HEK293 (cell line): ENCODE data around the gene LPO.
A peak's percentile ranks its signal among the peaks of the same experiment; 100 is the strongest.

Experiments used
- CTCF ChIA-PET: fragments of 350-600 bp; formaldehyde crosslinking; extraction: SDS; loops from one replicate; lab custom pipeline; 2021; ENCODE audit warnings: antibody characterized with exemption; lab: Yijun Ruan, JAX
- POLR2A ChIA-PET: fragments of 300-600 bp; formaldehyde crosslinking; extraction: SDS; loops from one replicate; lab custom pipeline; 2020; ENCODE audit warnings: antibody characterized with exemption, inconsistent platforms; lab: Yijun Ruan, JAX
- H3K27ac ChIP-seq: fragments of 200-500 bp; sonication (Bioruptor generic); 2 replicates; pipeline ENCODE4 v1.5.1; 2014; ENCODE audit warnings: low read depth, low read length, control low read depth, inconsistent platforms; ENCODE audit errors: extremely low read depth
- H3K36me3 ChIP-seq, 2 experiments: fragments of 200-500 bp in 1 of 2; sonication (Bioruptor generic) in 1 of 2; 1 replicate in 1 of 2; 2 replicates in 1 of 2; pipeline ENCODE4 v1.5.1; 2014 to 2017; ENCODE audit warnings: inconsistent platforms in 2 of 2, low read length in 2 of 2; ENCODE audit not compliant: control insufficient read depth in 2 of 2, insufficient read depth in 1 of 2
- H3K4me1 ChIP-seq: fragments of 200-500 bp; sonication (Bioruptor generic); 2 replicates; pipeline ENCODE4 v1.5.1; 2014; ENCODE audit warnings: mild to moderate bottlenecking, low read length, inconsistent platforms; ENCODE audit not compliant: control insufficient read depth, insufficient read depth
- H3K4me3 ChIP-seq: 2 replicates; pipeline ENCODE4 v1.5.1; 2011; ENCODE audit warnings: low read depth, mild to moderate bottlenecking, control low read depth, low read length, moderate library complexity
- H3K9me3 ChIP-seq: fragments of 200-500 bp; sonication (Bioruptor generic); 2 replicates; pipeline ENCODE4 v1.5.1; 2014; ENCODE audit warnings: low read depth, low read length, inconsistent platforms; ENCODE audit not compliant: control insufficient read depth, insufficient read depth
- HIC1 ChIP-seq: fragments of 450-650 bp; formaldehyde crosslinking; IDR thresholded peaks from 2 replicates; pipeline ENCODE4 v1.5.1; 2016; ENCODE audit warnings: missing biosample characterization, missing genetic modification characterization
- KLF9 ChIP-seq: fragments of 450-650 bp; formaldehyde crosslinking; IDR thresholded peaks from 2 replicates; pipeline ENCODE4 v1.5.1; 2016; ENCODE audit warnings: missing biosample characterization, missing genetic modification characterization, low read depth
- OVOL3 ChIP-seq: fragments of 450-650 bp; formaldehyde crosslinking; IDR thresholded peaks from 2 replicates; pipeline ENCODE4 v1.5.1; 2016; ENCODE audit warnings: missing biosample characterization, missing genetic modification characterization
- PBX3 ChIP-seq: sonication (generic); formaldehyde crosslinking; IDR thresholded peaks from 2 replicates; pipeline ENCODE4 v1.8.1; 2022; ENCODE audit warnings: mild to moderate bottlenecking, moderate library complexity, missing genetic modification reagents
- SCRT1 ChIP-seq: fragments of 450-650 bp; formaldehyde crosslinking; IDR thresholded peaks from 2 replicates; pipeline ENCODE4 v1.5.1; 2016; ENCODE audit warnings: missing biosample characterization, missing genetic modification characterization, borderline replicate concordance
- ZBTB17 ChIP-seq: fragments of 450-650 bp; formaldehyde crosslinking; IDR thresholded peaks from 2 replicates; pipeline ENCODE4 v1.5.1; 2016; ENCODE audit warnings: missing biosample characterization, missing genetic modification characterization
- ZEB2 ChIP-seq: fragments of 450-650 bp; formaldehyde crosslinking; IDR thresholded peaks from 2 replicates; pipeline ENCODE4 v1.5.1; 2016; ENCODE audit warnings: missing biosample characterization, missing genetic modification characterization
- ZFP69B ChIP-seq: fragments of 450-650 bp; formaldehyde crosslinking; IDR thresholded peaks from 2 replicates; pipeline ENCODE4 v1.5.1; 2016; ENCODE audit warnings: missing biosample characterization, missing genetic modification characterization
- ZNF202 ChIP-seq: fragments of 450-650 bp; formaldehyde crosslinking; IDR thresholded peaks from 2 replicates; pipeline ENCODE4 v1.5.1; 2016; ENCODE audit warnings: missing biosample characterization, missing genetic modification characterization, borderline replicate concordance
- ZNF26 ChIP-seq: fragments of 450-650 bp; formaldehyde crosslinking; IDR thresholded peaks from 2 replicates; pipeline ENCODE4 v1.5.1; 2016; ENCODE audit warnings: missing biosample characterization, missing genetic modification characterization
- ZNF266 ChIP-seq: fragments of 450-650 bp; formaldehyde crosslinking; IDR thresholded peaks from 2 replicates; pipeline ENCODE4 v1.5.1; 2016; ENCODE audit warnings: missing biosample characterization, missing genetic modification characterization, low read depth
- ZNF549 ChIP-seq: fragments of 450-650 bp; IDR thresholded peaks from 2 replicates; pipeline ENCODE4 v1.5.1; 2018; ENCODE audit warnings: missing biosample characterization, missing genetic modification characterization, mild to moderate bottlenecking, inconsistent platforms, moderate library complexity
- ZNF561 ChIP-seq: fragments of 450-650 bp; IDR thresholded peaks from 2 replicates; pipeline ENCODE4 v1.5.1; 2018; ENCODE audit warnings: missing biosample characterization, missing genetic modification characterization, borderline replicate concordance
- ZNF596 ChIP-seq: fragments of 450-650 bp; IDR thresholded peaks from 2 replicates; pipeline ENCODE4 v1.5.0; 2018; ENCODE audit warnings: missing biosample characterization, mild to moderate bottlenecking, missing genetic modification characterization, moderate library complexity
- ZNF600 ChIP-seq: fragments of 450-650 bp; formaldehyde crosslinking; IDR thresholded peaks from 2 replicates; pipeline ENCODE4 v1.5.1; 2016; ENCODE audit warnings: missing biosample characterization, missing genetic modification characterization
- ZNF629 ChIP-seq: fragments of 450-650 bp; formaldehyde crosslinking; IDR thresholded peaks from 2 replicates; pipeline ENCODE4 v1.5.1; 2017; ENCODE audit warnings: missing biosample characterization, missing genetic modification characterization
- ZNF830 ChIP-seq: fragments of 450-650 bp; IDR thresholded peaks from 2 replicates; pipeline ENCODE4 v1.5.0; 2018; ENCODE audit warnings: missing biosample characterization, missing genetic modification characterization, low read depth, mild to moderate bottlenecking, moderate library complexity
- TF ChIP-seq, protein P1 (sequence below): fragments of 450-650 bp; formaldehyde crosslinking; IDR thresholded peaks from 2 replicates; pipeline ENCODE4 v1.5.1; 2017; ENCODE audit warnings: missing biosample characterization, missing genetic modification characterization

The LPO gene

GRCh38 chr17:58264407-58265103, 26.2 kb downstream of the LPO start:
- POLR2A ChIA-PET = interaction anchor here (0.9 kb wide), 1 partner anchor 53 kb away, joined by 6 read pairs; no protein-coding TSS in a partner anchor
- CTCF ChIA-PET = interaction anchor here (0.7 to 1.1 kb wide), 2 partner anchors 9 to 12 kb away, joined by 3 read pairs; no protein-coding TSS in a partner anchor

GRCh38 chr17:58265271-58265670, 26.9 kb downstream of the LPO start:
- POLR2A ChIA-PET = interaction anchor here (0.9 kb wide), 1 partner anchor 52 kb away, joined by 6 read pairs; no protein-coding TSS in a partner anchor
- TF ChIP-seq ZNF596 = no peak
- TF ChIP-seq ZNF561 (tag by site-specific recombination) = no peak
- TF ChIP-seq, protein P1, sequence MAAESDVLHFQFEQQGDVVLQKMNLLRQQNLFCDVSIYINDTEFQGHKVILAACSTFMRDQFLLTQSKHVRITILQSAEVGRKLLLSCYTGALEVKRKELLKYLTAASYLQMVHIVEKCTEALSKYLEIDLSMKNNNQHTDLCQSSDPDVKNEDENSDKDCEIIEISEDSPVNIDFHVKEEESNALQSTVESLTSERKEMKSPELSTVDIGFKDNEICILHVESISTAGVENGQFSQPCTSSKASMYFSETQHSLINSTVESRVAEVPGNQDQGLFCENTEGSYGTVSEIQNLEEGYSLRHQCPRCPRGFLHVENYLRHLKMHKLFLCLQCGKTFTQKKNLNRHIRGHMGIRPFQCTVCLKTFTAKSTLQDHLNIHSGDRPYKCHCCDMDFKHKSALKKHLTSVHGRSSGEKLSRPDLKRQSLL (tag by site-specific recombination) = no peak
- TF ChIP-seq HIC1 (tag by site-specific recombination) = no peak
- no peak for TF ChIP-seq ZFP69B
- TF ChIP-seq ZEB2 (tag by site-specific recombination) = no peak
- TF ChIP-seq ZNF629 (tag by site-specific recombination) = no peak
- no peak for TF ChIP-seq ZNF266 (tag by site-specific recombination)
- no peak for TF ChIP-seq ZNF830 (tag by site-specific recombination)
- no peak for TF ChIP-seq ZNF202 (tag by site-specific recombination)
- CTCF ChIA-PET = interaction anchor here (1.1 to 1.7 kb wide), 2 partner anchors 11 to 16 kb away, joined by 3 to 8 read pairs; no protein-coding TSS in a partner anchor
- Histone ChIP-seq H3K27ac (no peak overlapping the region), H3K36me3 (no peaks in the 10 kb centered on the region), H3K4me1 (no peaks in the 10 kb centered on the region), H3K9me3 (peaks cover 3% of the 10 kb centered on the region; the same call in 1 of the 2 replicates), H3K4me3 (no peak overlapping the region)

More at GRCh38 chr17:58264407-58265103, 26.2 kb downstream of the LPO start:
- Histone ChIP-seq H3K27ac (no peak overlapping the region), H3K4me3 (no peak overlapping the region), H3K9me3 (peaks cover 3% of the 10 kb centered on the region; the same call in 1 of the 2 replicates), H3K4me1 (no peaks in the 10 kb centered on the region), H3K36me3 (no peaks in the 10 kb centered on the region)
- no peak for TF ChIP-seq SCRT1 (tag by site-specific recombination)
- TF ChIP-seq ZBTB17 (tag by site-specific recombination) = peak; percentile 79
- no peak for TF ChIP-seq ZNF600 (tag by site-specific recombination)
- TF ChIP-seq PBX3 (CRISPR knock-in tag) = no peak
- TF ChIP-seq HIC1 (tag by site-specific recombination) = no peak
- TF ChIP-seq ZNF549 (tag by site-specific recombination) = no peak
- no peak for TF ChIP-seq OVOL3 (tag by site-specific recombination)
- TF ChIP-seq KLF9 = no peak
- no peak for TF ChIP-seq ZNF26 (tag by site-specific recombination)
